Endothelial cell of umbilical vein (primary cell): ENCODE data around the gene RIC8B. TPM values are rescaled to one million over a fixed set of nuclear protein-coding genes. Genes with fewer than 3 reads are reported as not detected.

ENCODE experiments used
- BruUV-seq: library from RNA; stranded (reverse); fragments of 400-500 nt; replicated peaks from 2 replicates; lab custom pipeline; 2021; lab: Mats Ljungman, UMichigan
- CTCF ChIA-PET: fragments of 300-600, 350-600 bp; sonication (Branson Sonifier 250); formaldehyde crosslinking; loops from one replicate; lab custom pipeline; 2021; ENCODE audit warnings: antibody characterized with exemption, inconsistent platforms; lab: Charles Lee
- POLR2A ChIA-PET: fragments of 300-600, 350-600 bp; sonication (Branson Sonifier 250); formaldehyde crosslinking; loops from one replicate; lab custom pipeline; 2021; ENCODE audit warnings: antibody characterized with exemption, inconsistent platforms; lab: Charles Lee
- DNase-seq: peaks from one replicate; pipeline ENCODE4 v3.0.0-alpha.2; 2011; ENCODE audit warnings: low read depth, low spot score
- FAIRE-seq: peaks from 2 replicates; lab custom pipeline; 2011; peaks lifted over from hg19 to GRCh38; lab: Jason Lieb, UNC
- H2AFZ ChIP-seq: 2 replicates; pipeline ENCODE4 v1.6.0; 2012; ENCODE audit warnings: low read depth, low read length, control low read depth, inconsistent platforms
- H3K27ac ChIP-seq: 2 replicates; pipeline ENCODE4 v1.5.1; 2011; ENCODE audit warnings: low read depth, mild to moderate bottlenecking, control low read depth, low read length, moderate library complexity; ENCODE audit not compliant: insufficient read depth
- H3K27me3 ChIP-seq, 2 experiments: 2 replicates each; pipeline versions ENCODE4 v1.6.0 to v1.6.1; 2011; ENCODE audit warnings: low read length in 2 of 2, mixed read lengths in 1 of 2; ENCODE audit not compliant: control insufficient read depth in 2 of 2, insufficient read depth in 2 of 2
- H3K36me3 ChIP-seq, 2 experiments: 2 replicates in 1 of 2; 3 replicates in 1 of 2; pipeline ENCODE4 v1.5.1; 2011; ENCODE audit warnings: low read length in 2 of 2, mild to moderate bottlenecking in 1 of 2, moderate library complexity in 1 of 2; ENCODE audit not compliant: control insufficient read depth in 2 of 2, insufficient read depth in 2 of 2; ENCODE audit errors: extremely low read depth in 1 of 2
- H3K4me1 ChIP-seq: 3 replicates; pipeline ENCODE4 v1.5.1; 2011; ENCODE audit warnings: mild to moderate bottlenecking, low read length; ENCODE audit not compliant: control insufficient read depth, insufficient read depth; ENCODE audit errors: extremely low read depth
- H3K4me2 ChIP-seq: 2 replicates; pipeline ENCODE4 v1.6.1; 2011; ENCODE audit warnings: low read length, control low read depth, mixed read lengths; ENCODE audit not compliant: insufficient read depth
- H3K4me3 ChIP-seq, 3 experiments: fragments of 200-600 bp in 1 of 3; sonication (generic), shearing (Covaris generic) in 1 of 3; replicated peaks in 1 of 3; 2 replicates each; pipeline ENCODE4 v1.5.1; 2011 to 2016; ENCODE audit warnings: control low read depth in 3 of 3, low read length in 3 of 3, mild to moderate bottlenecking in 2 of 3, inconsistent platforms in 1 of 3, low read depth in 1 of 3, moderate library complexity in 1 of 3; ENCODE audit not compliant: insufficient read depth in 1 of 3
- H3K79me2 ChIP-seq: 2 replicates; pipeline ENCODE4 v1.6.0; 2012; ENCODE audit warnings: low read length, inconsistent platforms; ENCODE audit not compliant: control insufficient read depth, insufficient read depth
- H3K9ac ChIP-seq: replicated peaks from 2 replicates; pipeline ENCODE3; 2011; ENCODE audit warnings: low read length, control low read depth; ENCODE audit not compliant: insufficient read depth; ENCODE audit errors: extremely low read depth
- H3K9me1 ChIP-seq: replicated peaks from 3 replicates; pipeline ENCODE4 v1.6.0; 2011; ENCODE audit warnings: mild to moderate bottlenecking, low read length; ENCODE audit not compliant: control insufficient read depth, insufficient read depth; ENCODE audit errors: extremely low read depth
- H3K9me3 ChIP-seq: replicated peaks from 2 replicates; pipeline ENCODE4 v1.5.1; 2012; ENCODE audit warnings: low read length, inconsistent platforms; ENCODE audit not compliant: control insufficient read depth, insufficient read depth
- H4K20me1 ChIP-seq: replicated peaks from 2 replicates; pipeline ENCODE3; 2011; ENCODE audit warnings: mild to moderate bottlenecking, low read length; ENCODE audit not compliant: control insufficient read depth, insufficient read depth; ENCODE audit errors: extremely low read depth
- EZH2 ChIP-seq: IDR thresholded peaks from 2 replicates; pipeline ENCODE4 v1.6.1; 2012; ENCODE audit warnings: borderline replicate concordance, low read depth, mild to moderate bottlenecking, moderate library complexity, low read length, inconsistent platforms; ENCODE audit not compliant: severe bottlenecking
- FOS ChIP-seq: IDR thresholded peaks from 2 replicates; pipeline ENCODE4 v1.6.1; 2011; ENCODE audit warnings: mild to moderate bottlenecking, low read length, moderate library complexity, borderline replicate concordance; ENCODE audit not compliant: insufficient read depth
- GATA2 ChIP-seq: IDR thresholded peaks from 2 replicates; pipeline ENCODE4 v1.7.0; 2011; ENCODE audit warnings: low read depth, mild to moderate bottlenecking, moderate library complexity, mixed read lengths, low read length; ENCODE audit not compliant: insufficient read length, insufficient read depth
- JUN ChIP-seq: IDR thresholded peaks from 2 replicates; pipeline ENCODE4 v1.6.1; 2011; ENCODE audit warnings: borderline replicate concordance, low read depth; ENCODE audit not compliant: insufficient read length, insufficient read depth
- MYC ChIP-seq: IDR thresholded peaks from one replicate; pipeline ENCODE4 v1.6.1; 2011; ENCODE audit warnings: mild to moderate bottlenecking, low read depth, low read length
- POLR2A ChIP-seq: IDR thresholded peaks from 2 replicates; pipeline ENCODE4 v1.6.1; 2012; ENCODE audit warnings: low read depth, mild to moderate bottlenecking, control low read depth, low read length
- POLR2AphosphoS5 ChIP-seq: IDR thresholded peaks from 2 replicates; pipeline ENCODE4 v1.6.1; 2012; ENCODE audit warnings: low read depth, mild to moderate bottlenecking, control low read depth, low read length, moderate library complexity; ENCODE audit not compliant: insufficient read depth
- dilution Hi-C: fragments of 300-500 bp; cut with MboI; formaldehyde crosslinking; loops from one replicate; pipeline ENCODE4 v1.15.0; 2019; ENCODE audit warnings: low sequenced_read_pairs; ENCODE audit not compliant: extremely low pct_ligation_motif_present
- intact Hi-C: fragments of 100-400 bp; cut with micrococcal nuclease; formaldehyde crosslinking; loops from one replicate; pipeline ENCODE4 v1.10.0; 2022
- polyA plus RNA-seq, 4 experiments: library from polyadenylated mRNA; depleted of rRNA in 3 of 4; stranded (reverse) in 3 of 4; unstranded in 1 of 4; fragments of >200 nt; gene quantifications; 2 replicates each; pipeline versions ENCODE4 v1.2.1 to v1.2.3, GENCODE V29; 2011 to 2012; ENCODE audit warnings: missing spikeins in 1 of 4
- total RNA-seq: library from RNA; stranded (reverse); gene quantifications from 2 replicates; pipeline ENCODE4 v1.2.3, GENCODE V29; 2021
- TF ChIP-seq, protein P1 (sequence below), 2 donors: IDR thresholded peaks; 1 replicate in 1 of 2; 2 replicates in 1 of 2; pipeline ENCODE4 v1.5.1; 2011; ENCODE audit warnings: low read length in 2 of 2, mild to moderate bottlenecking in 2 of 2, moderate library complexity in 2 of 2, control low read depth in 1 of 2, inconsistent platforms in 1 of 2, low read depth in 1 of 2; ENCODE audit not compliant: insufficient read depth in 1 of 2; ENCODE audit errors: extremely low read depth in 1 of 2
- TF ChIP-seq, protein P2 (sequence below): IDR thresholded peaks from 2 replicates; pipeline ENCODE4 v1.6.1; 2011; ENCODE audit not compliant: insufficient read depth, insufficient read length

RIC8B gene
- total and polyA plus RNA-seq, 2 donors (not counting 3 experiments of a cell fraction or from before 2014, with no cell fraction given), result 4.1 to 13.7 TPM

GRCh38 chr12:106897082-106897481 lies 122.6 kb downstream of the RIC8B start:
- H3K27me3 ChIP-seq, result peaks cover 5 to 8% of the 10 kb centered on the region in 2 experiments
- H3K9me1 ChIP-seq, result no peaks in the 10 kb centered on the region
- intact Hi-C loops (no loop called here), dilution Hi-C loops (no loop called here)
- H3K9me3 ChIP-seq, result no peaks in the 10 kb centered on the region
- TF ChIP-seq, protein P1, sequence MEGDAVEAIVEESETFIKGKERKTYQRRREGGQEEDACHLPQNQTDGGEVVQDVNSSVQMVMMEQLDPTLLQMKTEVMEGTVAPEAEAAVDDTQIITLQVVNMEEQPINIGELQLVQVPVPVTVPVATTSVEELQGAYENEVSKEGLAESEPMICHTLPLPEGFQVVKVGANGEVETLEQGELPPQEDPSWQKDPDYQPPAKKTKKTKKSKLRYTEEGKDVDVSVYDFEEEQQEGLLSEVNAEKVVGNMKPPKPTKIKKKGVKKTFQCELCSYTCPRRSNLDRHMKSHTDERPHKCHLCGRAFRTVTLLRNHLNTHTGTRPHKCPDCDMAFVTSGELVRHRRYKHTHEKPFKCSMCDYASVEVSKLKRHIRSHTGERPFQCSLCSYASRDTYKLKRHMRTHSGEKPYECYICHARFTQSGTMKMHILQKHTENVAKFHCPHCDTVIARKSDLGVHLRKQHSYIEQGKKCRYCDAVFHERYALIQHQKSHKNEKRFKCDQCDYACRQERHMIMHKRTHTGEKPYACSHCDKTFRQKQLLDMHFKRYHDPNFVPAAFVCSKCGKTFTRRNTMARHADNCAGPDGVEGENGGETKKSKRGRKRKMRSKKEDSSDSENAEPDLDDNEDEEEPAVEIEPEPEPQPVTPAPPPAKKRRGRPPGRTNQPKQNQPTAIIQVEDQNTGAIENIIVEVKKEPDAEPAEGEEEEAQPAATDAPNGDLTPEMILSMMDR (IDR thresholded peaks at IDR 0.05; ENCODE audit: extremely low read depth in 1 of 2, insufficient read depth in 1 of 2, low read depth in 1 of 2, low read length in 2 of 2), result no peak
- TF ChIP-seq FOS (no peak), JUN (no peak), POLR2AphosphoS5 (no peak), MYC (no peak), GATA2 (no peak), POLR2A (no peak), EZH2 (no peak)
- TF ChIP-seq, protein P2, sequence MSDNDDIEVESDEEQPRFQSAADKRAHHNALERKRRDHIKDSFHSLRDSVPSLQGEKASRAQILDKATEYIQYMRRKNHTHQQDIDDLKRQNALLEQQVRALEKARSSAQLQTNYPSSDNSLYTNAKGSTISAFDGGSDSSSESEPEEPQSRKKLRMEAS, result no peak
- H3K36me3 ChIP-seq, result no peaks in the 10 kb centered on the region
- FAIRE-seq (no peak), DNase-seq (peak; percentile 13)
- no peak overlapping the region for H3K4me2 ChIP-seq
- no TSS peak for BruUV-seq
- no peaks in the 10 kb centered on the region for H4K20me1 ChIP-seq
- no peak overlapping the region for H3K4me3 ChIP-seq
- no peaks in the 10 kb centered on the region for H3K4me1 ChIP-seq
- no peak overlapping the region for H2AFZ ChIP-seq
- no peaks in the 10 kb centered on the region for H3K79me2 ChIP-seq
- no peak overlapping the region for H3K9ac ChIP-seq
- ChIA-PET POLR2A (no interaction called here), CTCF (interaction anchor here (1.3 to 2.6 kb wide), 3 partner anchors 10 to 540 kb away, joined by 3 to 11 read pairs (median 5); partner anchors contain the start of gene POLR3B)
- H3K27ac ChIP-seq, result no peak overlapping the region
